NCI-H774 (cell line): ENCODE data around the gene EIPR1.
A peak's percentile ranks its signal among the peaks of the same experiment; 100 is the strongest.
"Not testable (repeated sequence)": the region's sequence is repeated elsewhere in the genome, so short reads cannot be mapped to it uniquely, and the experiment has no call there.

Experiments
- DNase-seq: peaks from one replicate; lab custom pipeline; 2025; lab: John Stamatoyannopoulos, UW

The EIPR1 gene

DNA sequence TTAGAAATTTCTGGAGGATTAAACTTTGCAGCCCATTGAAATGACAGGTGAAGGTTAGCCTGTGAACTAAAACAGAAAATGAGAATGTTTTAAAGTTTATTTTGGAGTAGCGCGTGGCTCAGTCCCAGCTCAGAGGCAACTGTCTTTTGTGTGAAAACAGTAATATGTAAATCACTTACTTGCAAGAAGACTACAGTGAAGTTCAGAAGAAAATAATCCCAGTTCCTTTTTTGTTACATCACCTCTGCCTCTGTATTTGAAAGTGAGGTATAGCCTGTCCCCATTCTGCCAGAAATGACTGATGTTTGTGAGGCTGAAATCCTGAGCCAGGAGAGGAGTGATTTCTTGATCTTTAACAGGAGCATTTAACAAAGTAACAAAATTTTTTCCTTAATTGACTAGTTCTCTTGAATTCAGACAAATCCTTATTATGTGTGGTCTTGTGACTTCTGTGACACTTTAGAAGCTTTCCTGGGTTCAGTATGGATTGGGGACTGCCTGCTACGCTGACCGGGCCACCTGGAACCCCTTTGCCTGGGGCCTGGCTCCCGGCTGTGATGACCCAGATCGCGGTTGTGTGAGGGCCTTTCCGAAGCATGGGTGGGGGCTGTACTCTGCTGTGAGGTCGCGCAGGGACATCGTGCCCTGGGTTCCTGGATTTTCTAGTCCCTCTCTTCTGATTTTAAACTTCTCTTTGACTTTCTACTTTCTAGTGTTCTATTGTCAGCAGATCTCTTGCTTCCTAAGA lies 26.1 kb upstream of the EIPR1 start:
- DNase-seq: no peak

DNA sequence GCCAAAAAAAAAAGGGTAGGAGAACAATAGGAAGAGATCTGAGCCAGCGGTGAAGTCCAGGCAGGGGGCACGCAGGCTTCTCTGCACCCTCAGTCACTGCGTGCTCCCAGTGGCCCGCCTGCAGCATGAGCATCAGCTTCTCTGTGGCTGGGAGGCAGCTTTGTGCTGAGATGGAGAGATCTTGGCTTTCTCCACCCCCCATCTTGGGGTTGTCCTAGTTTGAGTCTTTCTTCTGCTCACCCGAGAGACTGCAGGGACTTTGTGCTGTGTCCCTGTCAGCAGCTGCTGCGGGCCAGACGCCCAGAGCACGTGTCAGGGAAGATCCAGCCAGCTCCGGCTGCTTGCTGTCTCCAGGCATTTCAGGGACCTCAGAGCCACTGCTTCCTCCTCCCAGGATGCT lies 22.2 kb upstream of the EIPR1 start:
- DNase-seq: no peak

DNA sequence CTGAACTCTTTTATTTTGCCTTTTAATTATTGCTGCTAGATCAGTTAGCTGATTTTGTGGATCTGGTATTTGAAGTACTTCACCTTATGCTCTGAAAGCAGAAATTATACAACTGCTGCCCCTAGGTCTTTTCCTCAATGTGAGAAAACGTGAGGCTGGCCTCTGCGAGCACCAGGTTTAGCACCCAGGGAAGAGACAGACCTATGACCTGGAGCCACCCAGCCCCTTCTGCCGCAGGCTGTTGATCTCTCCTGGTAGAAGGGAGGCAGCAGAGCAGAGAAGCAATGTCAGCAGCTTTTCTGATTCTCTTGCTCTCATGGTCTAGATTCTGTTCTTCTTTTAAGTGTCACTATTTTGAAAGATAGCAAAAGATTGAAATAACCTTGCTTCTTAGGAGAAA lies 21.8 kb upstream of the EIPR1 start:
- no peak for DNase-seq

DNA sequence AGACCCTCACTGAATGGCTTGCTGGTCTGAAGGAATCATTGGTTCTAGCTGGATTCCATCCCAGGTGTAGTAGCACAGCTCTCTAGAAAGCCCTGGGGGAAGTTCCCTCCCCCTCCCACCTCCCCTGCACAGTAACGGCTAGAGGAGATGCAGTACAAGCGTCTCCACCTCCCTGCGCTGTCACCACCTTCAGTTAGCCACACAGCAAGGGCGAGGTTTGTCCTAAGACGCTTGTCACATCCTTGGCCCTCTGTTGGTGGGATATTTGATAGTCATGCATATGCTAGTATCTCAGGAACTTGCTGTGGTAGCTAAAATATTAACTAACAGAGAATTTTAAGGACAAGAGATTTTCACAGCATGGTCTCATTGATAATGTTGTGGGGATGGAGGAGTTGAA lies 21.2 kb upstream of the EIPR1 start:
- DNase-seq: no peak

DNA sequence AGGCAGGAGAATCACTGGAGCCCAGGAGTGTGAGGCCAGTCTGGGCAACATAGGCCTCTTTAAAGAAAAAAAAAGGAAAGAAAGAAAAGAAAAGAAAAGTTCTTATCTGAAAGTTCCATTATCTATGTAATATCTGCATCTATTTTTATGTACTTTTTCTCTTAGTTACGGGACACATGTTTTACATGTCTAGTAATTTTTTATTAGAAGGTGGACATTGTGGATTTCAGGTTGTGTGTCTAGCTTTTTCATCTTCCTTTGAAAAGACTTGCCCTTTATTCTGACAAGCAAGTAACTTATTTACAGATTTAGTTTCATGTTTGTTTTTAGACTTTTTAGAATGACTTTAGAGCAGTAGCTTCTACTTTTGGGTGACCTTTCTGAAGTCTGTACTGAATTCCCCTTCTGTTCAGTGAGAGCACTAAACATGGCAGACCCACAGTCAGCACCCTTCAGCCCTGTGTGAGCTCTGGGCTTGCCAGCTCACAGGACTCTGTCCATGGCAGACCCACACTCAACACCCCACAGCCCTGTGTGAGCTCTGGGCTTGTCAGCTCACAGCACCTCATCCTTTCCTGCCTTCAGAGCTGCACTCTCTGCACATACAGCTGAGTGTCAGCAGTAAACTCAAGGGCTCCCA lies 19.4 kb upstream of the EIPR1 start:
- DNase-seq: no peak

DNA sequence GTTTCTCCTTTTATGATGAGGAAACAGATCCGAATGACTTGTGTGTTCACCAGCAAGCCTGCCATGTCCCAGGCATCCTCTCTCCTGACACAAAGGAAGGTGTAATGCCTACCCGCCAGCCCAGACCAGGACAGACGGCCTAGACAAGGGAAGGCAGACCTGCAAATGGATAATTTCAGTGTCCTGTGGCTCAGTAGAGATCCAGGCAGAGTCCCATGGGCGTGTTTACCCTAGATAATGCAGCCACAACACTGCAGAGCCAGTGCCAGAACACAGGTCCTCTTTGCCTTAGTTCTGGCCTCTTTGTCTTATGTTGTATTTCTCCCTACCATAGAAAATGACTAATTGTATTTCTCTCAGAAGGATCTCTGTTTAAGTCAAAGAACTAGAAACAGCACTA lies 14.6 kb upstream of the EIPR1 start:
- no peak for DNase-seq

DNA sequence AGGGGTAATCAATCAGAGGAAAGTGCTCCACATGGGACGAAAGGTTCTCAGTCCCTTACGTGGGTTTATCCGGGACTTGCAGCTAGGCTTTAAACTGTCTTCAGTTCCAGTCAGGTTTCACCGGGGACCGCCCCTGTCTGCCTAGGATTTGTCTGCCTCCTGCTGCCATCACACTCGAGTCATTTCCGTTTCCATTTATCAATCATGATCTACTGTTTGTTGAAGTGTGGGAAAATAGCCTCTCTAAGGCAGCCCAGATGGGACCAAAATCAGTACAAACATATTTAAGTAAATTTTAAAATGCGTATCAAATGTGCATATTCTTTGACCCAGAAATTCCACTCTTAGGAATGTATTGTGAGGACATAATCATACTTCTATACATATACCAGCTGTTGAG lies 12.4 kb upstream of the EIPR1 start:
- no peak for DNase-seq

DNA sequence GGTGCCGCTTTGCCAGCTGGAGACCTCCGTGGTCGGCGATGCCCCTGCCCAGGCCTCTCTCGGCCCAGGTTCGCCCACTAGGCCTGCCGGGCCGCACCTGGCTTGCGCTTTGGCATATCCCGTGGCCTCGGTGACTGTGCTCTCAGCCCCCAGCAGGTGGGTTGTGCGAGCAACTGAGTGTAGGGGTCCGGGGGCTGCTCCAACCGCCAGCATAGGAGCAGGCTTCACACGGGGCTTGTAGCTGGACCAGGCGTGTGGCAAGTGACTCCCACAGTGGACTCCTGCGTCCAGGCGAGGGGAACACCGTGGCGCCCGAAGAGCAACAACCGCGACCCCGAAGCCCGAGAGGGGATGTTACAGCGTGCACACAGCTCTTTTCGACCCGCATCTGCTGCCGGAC lies 11.6 kb upstream of the EIPR1 start:
- no peak for DNase-seq

DNA sequence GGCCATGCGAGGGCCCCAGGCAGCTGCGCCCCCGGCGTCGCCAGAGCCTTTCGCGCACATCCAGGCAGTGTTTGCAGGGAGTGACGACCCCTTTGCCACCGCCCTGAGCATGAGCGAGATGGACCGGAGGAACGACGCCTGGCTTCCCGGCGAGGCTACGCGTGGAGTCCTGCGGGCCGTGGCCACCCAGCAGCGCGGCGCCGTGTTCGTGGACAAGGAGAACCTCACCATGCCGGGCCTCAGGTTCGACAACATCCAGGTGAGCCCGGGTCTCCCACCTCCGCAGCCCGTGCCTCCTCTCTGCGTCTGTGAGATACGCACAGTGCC lies 10.8 kb upstream of the EIPR1 start:
- DNase-seq: no peak

DNA sequence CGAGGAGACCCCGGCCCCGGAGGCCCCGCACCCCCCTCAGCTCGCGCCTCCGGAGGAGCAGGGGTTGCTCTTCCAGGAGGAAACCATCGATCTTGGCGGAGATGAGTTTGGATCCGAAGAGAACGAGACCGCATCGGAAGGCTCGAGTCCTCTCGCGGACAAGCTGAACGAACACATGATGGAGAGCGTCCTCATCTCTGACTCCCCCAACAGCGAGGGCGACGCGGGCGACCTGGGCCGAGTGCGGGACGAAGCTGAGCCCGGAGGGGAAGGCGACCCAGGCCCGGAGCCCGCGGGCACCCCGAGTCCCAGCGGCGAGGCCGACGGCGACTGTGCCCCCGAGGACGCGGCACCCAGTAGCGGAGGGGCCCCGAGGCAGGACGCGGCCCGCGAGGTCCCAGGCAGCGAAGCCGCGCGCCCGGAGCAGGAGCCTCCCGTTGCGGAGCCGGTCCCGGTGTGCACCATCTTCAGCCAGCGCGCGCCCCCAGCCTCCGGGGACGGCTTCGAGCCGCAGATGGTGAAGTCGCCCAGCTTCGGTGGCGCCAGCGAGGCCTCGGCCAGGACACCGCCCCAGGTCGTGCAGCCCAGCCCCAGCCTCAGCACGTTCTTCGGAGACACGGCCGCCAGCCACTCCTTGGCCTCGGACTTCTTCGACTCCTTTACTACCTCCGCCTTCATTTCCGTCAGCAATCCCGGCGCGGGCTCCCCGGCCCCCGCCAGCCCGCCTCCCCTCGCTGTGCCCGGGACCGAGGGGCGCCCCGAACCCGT lies 10.2 kb upstream of the EIPR1 start:
- DNase-seq: no peak

DNA sequence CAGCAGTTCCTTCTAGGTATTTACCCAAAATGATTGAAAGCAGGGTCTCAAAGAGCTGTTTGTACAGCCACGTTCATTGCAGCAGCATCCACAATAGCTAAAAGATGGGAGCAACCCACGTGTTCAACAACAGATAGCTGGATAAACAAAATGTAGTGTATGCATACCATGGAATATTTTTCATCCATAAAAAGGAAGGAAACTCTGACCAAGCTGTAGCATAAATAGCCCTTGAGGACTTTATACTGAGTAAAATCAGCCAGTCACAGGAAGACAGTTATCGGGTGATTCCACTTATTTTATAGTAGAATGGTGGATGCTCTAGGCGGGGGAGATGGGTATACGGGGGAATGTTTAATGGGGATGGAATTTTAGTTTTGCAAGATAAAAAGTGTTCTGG lies 9.4 kb upstream of the EIPR1 start:
- DNase-seq: no peak

DNA sequence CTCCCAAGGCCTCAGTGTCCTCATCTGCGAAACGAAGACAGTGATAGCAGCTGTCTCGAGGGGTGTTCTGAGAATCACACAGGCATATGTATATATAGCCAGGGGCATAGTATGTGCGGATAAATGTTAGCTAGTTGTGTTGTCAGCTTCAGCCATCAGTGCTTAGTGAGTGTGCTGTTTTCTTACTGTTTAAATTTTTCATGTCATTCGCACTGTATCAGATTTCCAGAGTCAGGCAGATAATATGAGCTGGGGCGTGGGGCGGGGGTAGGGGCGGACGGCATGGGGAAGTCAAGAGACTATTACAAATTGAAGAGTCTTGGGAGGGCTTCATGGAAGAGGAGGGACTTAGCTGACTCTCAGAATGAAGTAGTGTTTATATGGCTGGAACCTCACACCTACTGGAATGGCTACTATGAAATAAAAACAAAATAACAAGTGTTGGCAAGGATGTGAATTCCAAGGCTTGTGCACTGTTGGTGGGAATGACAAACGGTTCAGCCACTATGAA lies 8.9 kb upstream of the EIPR1 start:
- DNase-seq: no peak

DNA sequence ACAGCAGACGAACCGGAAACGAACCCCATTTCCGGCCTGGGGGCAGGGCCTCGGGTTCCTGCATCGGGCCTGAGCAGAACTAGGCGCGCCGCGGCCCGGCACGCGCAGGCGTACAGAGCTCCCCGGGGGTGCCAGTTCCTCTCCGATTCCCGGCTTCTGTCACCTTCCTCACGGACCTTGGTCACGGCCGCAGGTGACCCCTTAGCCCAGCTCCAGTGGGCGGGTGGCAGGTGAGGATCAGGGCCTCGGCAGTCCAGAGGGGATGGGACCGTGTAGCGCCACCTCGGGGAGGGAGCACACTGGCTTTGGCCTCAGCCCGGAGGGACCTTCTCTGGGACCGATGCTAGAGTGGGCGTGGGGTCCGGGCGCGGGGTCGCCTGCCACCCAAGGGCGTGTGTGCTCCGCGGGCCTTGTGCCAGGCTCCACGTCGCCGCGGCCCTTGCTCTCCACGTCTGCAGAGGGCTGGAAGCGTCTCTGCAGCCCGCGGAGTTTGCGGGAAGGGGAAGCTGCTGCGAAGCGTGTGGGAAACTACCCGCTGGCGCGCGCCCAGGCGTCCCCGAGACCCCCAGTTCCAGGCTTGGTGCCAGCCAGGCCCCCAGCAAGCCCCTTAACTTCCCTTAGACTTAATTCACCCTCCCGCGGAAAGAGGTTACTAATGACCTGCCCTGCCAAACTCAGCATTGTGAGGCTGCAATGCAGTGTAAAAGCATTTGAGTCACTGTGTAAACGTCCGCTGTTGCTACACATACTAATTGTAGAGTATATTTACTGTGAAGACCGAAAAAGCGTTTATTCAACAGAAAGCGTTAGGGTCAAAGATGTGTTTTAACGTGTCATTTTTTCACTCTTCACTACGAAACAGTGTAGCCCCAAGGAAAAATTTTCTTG lies 2.3 kb upstream of the EIPR1 start, which contains the start of gene TRAPPC12:
Gene TRAPPC12 (plus strand): TSS at position 48 of the 888 bp plus-strand sequence. CDS start 7,930 bp downstream, outside the sequence.
- peak; percentile 93 for DNase-seq

DNA sequence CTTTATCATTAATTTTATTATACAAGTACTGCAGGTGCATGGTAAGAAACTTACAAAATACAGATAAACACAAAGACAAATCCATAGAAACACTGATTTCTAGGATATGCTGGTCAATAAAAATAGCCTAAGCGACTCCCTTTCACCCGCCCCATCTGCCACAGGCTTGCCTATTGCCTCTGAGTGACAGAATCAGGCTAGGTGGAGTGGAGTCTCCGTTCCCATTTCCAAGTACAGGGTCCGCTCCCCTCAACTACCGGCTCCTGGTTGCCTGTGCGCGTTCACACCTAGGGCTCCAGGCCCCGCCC lies 1.7 kb upstream of the EIPR1 start:
- DNase-seq: no peak

DNA sequence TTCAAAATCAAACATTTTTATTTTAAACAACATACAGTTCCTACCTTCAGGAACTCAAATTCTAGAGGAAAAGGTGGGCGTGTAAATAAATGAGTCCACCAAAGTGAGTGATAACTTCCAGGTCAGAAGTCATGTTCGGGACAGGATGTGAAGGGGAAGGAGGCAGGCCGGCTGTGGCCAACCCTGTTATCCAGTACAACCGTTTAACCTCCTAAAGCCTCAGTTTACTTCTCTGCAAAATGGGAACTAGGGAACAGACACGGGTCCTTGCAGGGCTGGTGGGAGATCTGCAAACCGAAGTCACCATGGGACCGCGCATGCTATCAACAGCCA lies 373 bp downstream of the EIPR1 start:
- DNase-seq: peak; percentile 11

DNA sequence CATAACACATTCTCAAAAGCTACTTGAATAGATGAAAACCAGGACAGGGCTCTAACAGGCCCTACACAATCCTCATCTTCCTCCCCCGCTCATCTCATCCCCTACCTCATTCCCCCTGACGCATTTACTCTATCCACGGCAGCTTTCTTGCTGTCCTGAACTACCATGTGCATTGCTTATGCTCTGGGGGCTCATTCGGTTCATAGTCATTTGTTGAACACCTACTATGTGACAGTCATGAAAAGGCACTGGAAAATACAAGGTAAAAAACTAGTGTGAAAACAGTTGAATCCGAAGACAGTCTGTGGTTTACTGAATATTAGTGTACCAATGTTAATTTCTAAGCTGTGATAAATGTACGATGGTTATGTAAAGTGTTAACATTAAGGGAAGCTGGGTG lies 797 bp downstream of the EIPR1 start:
- no peak for DNase-seq

DNA sequence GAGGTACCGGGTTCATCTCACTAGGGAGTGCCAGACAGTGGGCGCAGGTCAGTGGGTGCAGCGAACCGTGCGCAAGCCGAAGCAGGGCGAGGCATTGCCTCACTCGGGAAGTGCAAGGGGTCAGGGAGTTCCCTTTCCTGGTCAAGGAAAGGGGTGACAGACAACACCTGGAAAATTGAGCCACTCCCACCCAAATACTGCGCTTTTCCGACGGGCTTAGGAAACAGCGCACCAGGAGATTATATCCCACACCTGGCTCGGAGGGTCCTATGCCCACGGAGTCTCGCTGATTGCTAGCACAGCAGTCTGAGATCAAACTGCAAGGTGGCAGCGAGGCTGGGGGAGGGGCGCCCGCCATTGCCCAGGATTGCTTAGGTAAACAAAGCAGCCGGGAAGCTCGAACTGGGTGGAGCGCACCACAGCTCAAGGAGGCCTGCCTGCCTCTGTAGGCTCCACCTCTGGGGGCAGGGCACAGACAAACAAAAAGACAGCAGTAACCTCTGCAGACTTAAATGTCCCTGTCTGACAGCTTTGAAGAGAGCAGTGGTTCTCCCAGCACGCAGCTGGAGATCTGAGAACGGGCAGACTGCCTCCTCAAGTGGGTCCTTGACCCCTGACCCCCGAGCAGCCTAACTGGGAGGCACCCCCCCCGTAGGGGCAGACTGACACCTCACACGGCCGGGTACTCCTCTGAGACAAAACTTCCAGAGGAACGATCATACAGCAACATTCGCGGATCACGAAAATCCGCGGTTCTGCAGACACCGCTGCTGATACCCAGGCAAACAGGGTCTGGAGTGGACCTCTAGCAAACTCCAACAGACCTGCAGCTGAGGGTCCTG lies 8.1 kb downstream of the EIPR1 start:
- DNase-seq: not testable (repeated sequence)

DNA sequence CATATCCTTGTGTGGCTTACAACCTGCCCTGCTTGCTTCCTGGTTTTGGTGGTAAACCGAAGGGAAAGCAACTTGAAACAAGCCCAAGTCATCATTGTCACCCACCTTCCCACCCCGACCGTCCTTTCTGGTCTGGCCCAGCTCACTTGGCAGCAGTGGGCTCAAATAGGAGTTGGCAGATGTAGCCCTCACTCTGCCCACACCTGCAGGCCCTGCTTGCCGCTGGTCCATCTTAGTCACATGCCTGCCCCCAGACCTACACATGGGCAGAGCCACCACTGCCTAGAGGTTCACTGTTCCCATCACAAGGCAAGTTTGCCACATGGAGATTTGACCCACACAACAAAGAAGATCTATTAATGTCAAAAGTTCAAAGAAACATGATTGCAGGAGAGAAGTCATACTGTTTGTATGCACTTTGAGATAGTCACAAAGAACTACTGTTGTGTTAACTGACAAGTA lies 9.3 kb downstream of the EIPR1 start:
- DNase-seq: no peak

DNA sequence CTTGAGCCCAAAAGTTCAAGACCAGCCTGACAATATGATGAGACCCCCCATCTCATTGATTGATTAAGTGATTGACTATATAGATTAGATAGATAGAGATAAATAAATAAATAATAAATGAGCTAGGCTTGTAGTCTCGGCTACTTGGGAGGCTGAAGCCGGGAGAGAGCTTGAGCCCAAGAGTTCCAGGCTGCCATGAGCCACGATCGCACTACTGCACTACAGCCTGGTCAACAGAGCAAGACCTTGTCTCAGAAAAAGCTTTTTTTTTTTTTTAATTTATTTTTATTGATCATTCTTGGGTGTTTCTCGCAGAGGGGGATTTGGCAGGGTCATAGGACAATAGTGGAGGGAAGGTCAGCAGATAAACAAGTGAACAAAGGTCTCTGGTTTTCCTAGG lies 12.4 kb downstream of the EIPR1 start:
- DNase-seq: no peak

DNA sequence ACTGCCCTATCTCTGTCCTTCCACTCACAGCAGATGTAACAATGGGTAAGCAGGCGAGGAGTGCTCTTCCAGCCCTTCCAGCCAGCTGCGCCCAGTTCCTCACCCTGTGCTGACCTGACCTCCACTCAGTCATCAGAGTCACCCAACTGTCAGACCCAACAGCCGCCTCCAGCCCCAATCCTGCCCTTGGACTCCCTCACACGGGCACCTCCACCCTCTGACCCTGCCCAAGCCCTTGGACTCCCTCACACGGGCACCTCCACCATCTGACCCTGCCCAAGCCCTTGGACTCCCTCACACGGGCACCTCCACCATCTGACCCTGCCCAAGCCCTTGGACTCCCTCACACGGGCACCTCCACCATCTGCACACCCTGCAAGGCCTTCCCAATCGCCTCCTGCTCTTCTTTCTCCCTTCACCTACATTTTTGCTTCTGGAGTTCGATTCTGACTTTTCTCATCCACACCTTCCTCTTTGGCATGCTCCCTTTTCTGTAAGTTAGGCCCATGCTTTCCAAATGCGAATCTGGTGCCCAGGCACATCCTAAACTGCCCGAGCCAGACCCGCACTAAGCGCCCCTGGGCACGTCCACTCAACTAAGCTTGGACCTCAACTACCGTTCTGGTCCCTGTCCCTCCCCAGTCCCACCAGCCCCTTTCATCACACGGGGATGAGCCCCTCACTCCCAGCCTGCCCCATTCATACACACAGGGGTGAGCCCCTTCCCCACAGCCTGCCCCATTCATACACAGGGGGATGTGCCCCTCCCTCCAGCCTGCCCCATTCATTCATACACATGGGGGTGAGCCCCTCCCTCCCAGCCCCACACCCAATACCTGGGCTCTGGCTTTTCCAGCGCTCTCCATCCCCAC lies 15.9 kb downstream of the EIPR1 start:
- DNase-seq: no peak
